ENCODE results near the gene RTL5.

DNA sequence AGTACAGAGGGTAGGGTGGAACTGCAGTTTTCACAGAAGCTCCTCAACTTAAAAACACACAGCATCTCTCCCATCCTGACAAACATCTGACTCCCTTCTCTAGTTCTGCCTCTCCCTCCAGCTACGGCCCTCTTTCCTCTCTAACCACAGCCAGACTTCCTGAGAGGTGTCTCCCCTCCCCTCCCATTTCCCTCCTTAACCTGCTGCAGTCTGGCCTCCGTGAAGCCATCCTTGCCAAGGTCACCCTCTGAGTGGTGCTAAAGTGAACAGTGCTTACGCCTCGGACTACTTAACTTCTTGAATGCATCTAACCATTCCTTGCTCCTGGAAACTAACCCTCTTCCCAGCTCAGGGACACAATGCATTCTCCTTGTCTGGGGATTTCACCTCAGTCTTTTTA lies 53.3 kb downstream of the RTL5 start:
- no peak for TF ChIP-seq EZH2 (IDR thresholded peaks at IDR 0.05; ENCODE audit: borderline replicate concordance, low read depth, low read length, severe bottlenecking)
- TF ChIP-seq CTCF (IDR thresholded peaks at IDR 0.05; ENCODE audit: borderline replicate concordance, extremely low read depth, low read length, poor library complexity, severe bottlenecking) = no peak

All from DND-41 (cell line).